ENCODE data around the gene LDLR.
"Not testable (repeated sequence)": the region's sequence is repeated elsewhere in the genome, so short reads cannot be mapped to it uniquely, and the experiment has no call there.

Gene LDLR

DNA sequence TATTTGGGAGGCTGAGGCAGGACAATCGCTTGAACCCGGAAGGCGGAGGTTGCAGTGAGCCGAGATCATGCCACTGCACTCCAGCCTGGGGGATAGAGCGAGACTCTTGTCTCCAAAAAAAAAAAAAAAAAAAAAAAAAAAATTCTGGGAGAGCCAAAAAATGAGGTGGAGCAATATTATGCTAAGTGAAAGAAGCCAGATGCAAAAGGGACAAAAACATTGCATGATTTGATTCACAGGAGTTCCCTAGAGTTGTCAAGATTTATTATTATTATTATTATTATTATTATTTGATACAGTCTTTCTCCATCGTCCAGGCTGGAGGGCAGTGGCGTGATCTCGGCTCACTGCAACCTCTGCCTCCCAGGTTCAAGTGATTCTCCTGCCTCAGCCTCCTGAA, 91.7 kb downstream of the LDLR start:
- peaks cover 22 to 28% of the 10 kb centered on the region in 2 experiments for H3K36me3 ChIP-seq (ENCODE audit: control insufficient read depth in 1 of 2, insufficient read depth in 2 of 2, low read length in 2 of 2)
- H2AK5ac ChIP-seq (ENCODE audit: low read length); H2AFZ ChIP-seq (ENCODE audit: insufficient read depth, low read length, poor library complexity); H3K27me3 ChIP-seq (ENCODE audit: insufficient read depth, low read length); H2BK120ac ChIP-seq (ENCODE audit: insufficient read depth, low read length, poor library complexity); H3K14ac ChIP-seq (ENCODE audit: low read length); H2BK5ac ChIP-seq (ENCODE audit: low read depth, low read length, poor library complexity); H3K4me1 ChIP-seq (ENCODE audit: control insufficient read depth in 1 of 2, insufficient read depth in 2 of 2, low read length in 2 of 2); H2BK12ac ChIP-seq (ENCODE audit: low read length); H3K79me2 ChIP-seq (ENCODE audit: control insufficient read depth, insufficient read depth, low read length, poor library complexity); H3K27ac ChIP-seq (ENCODE audit: low read depth, low read length); H3K4ac ChIP-seq (ENCODE audit: low read depth, low read length); H4K12ac ChIP-seq (ENCODE audit: low read depth, low read length); H4K8ac ChIP-seq (ENCODE audit: low read depth, low read length); H3K23ac ChIP-seq (ENCODE audit: low read length); DNase-seq; H3K4me3 ChIP-seq (ENCODE audit: low read depth, low read length); H3K4me2 ChIP-seq (ENCODE audit: low read length); H3K9me3 ChIP-seq (ENCODE audit: insufficient read depth, low read depth, low read length); H3K18ac ChIP-seq (ENCODE audit: low read length); H3K79me1 ChIP-seq (ENCODE audit: low read length); H3K9ac ChIP-seq (ENCODE audit: low read length); H4K91ac ChIP-seq (ENCODE audit: low read depth, low read length): not testable (repeated sequence)
- WGBS (ENCODE audit: extremely low coverage, insufficient coverage, insufficient read length), result no CpG with 5 or more reads among the region's 8 CpGs

DNA sequence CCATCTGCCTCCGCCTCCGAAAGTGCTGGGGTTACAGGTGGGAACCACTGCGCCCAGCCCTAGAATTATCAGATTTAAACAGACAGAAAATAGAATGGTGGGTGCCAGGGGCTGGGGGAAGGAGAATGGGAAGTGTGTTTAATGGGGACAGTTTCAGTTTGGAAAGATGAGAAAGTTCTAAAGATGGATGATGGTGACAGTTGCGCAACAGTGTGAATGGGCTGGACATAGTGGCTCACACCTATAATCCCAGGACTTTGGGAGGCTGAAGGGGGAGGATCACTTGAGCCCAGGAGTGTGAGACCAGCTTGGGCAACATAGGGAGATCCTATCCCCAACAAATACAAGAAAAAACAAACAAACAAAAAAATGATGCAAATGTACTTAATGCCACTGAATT, 92.2 kb downstream of the LDLR start:
- Histone ChIP-seq H3K27me3 (ENCODE audit: insufficient read depth, low read length) (no peaks in the 10 kb centered on the region), H3K9ac (ENCODE audit: low read length) (no peak overlapping the region), H2BK120ac (ENCODE audit: insufficient read depth, low read length, poor library complexity) (no peak overlapping the region), H3K4me2 (ENCODE audit: low read length) (no peak overlapping the region), H3K23ac (ENCODE audit: low read length) (no peak overlapping the region), H3K27ac (ENCODE audit: low read depth, low read length) (no peak overlapping the region), H3K9me3 (ENCODE audit: insufficient read depth, low read depth, low read length) (peaks cover 2% of the 10 kb centered on the region), H3K36me3 (ENCODE audit: control insufficient read depth in 1 of 2, insufficient read depth in 2 of 2, low read length in 2 of 2) (peaks cover 21 to 24% of the 10 kb centered on the region in 2 experiments), H3K4ac (ENCODE audit: low read depth, low read length) (no peak overlapping the region), H3K4me1 (ENCODE audit: control insufficient read depth in 1 of 2, insufficient read depth in 2 of 2, low read length in 2 of 2) (peaks cover 0 to 6% of the 10 kb centered on the region in 2 experiments), H4K8ac (ENCODE audit: low read depth, low read length) (no peak overlapping the region), H2BK12ac (ENCODE audit: low read length) (no peak overlapping the region), H3K79me2 (ENCODE audit: control insufficient read depth, insufficient read depth, low read length, poor library complexity) (no peaks in the 10 kb centered on the region), H3K18ac (ENCODE audit: low read length) (no peak overlapping the region), H2AFZ (ENCODE audit: insufficient read depth, low read length, poor library complexity) (no peak overlapping the region), H2BK5ac (ENCODE audit: low read depth, low read length, poor library complexity) (no peak overlapping the region), H3K14ac (ENCODE audit: low read length) (no peak overlapping the region), H3K4me3 (ENCODE audit: low read depth, low read length) (no peak overlapping the region), H2AK5ac (ENCODE audit: low read length) (no peak overlapping the region), H3K79me1 (ENCODE audit: low read length) (no peaks in the 10 kb centered on the region), H4K12ac (ENCODE audit: low read depth, low read length) (no peak overlapping the region), H4K91ac (ENCODE audit: low read depth, low read length) (no peak overlapping the region)
- no CpG with 5 or more reads among the region's 4 CpGs for WGBS (ENCODE audit: extremely low coverage, insufficient coverage, insufficient read length)
- DNase-seq, result no peak

Data from trophoblast cell (in vitro differentiated cells and primary cell).